Measurements from ENCODE around the gene YBEY. TPM values are rescaled to one million over a fixed set of nuclear protein-coding genes. Genes with fewer than 3 reads are reported as not detected.

The YBEY gene
- total and polyA plus RNA-seq, 3 experiments from 2014 or later, result 16.7 to 21.0 (median 18.6) TPM

DNA sequence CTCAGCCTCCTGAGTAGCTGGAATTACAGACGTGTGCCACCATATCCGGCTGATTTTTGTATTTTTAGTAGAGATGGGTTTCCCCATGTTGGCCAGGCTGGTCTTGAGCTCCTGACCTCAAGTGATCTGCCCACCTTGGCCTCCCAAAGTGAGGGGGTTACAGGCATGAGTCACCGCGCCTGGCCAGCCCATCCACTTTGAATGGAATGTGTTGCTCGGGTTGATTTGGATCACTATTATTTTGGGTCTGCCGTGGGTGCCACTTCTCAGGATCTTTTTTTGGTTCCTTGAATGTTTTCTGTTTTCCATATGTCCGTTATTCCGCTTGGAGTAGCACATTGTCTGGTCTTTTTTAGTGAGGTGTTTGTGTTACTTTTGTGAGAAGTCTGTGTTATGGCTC, 54.9 kb downstream of the YBEY start:
- Mint-ChIP-seq H3K4me1 (peaks cover 12 to 27% (median 16%) of the 10 kb centered on the region in 3 donors), H3K27ac (peak overlapping the region in 2 of 8 donors; percentile 21 to 32), H3K36me3 (peaks cover 9 to 74% (median 23%) of the 10 kb centered on the region in 3 donors), H3K27me3 (no peaks in the 10 kb centered on the region), H3K4me3 (no peak overlapping the region), H3K9me3 (no peaks in the 10 kb centered on the region)
- DNase-seq, result no peak
- Histone ChIP-seq H3K36me3 (ENCODE audit: insufficient read depth, low read length) (peaks cover 5% of the 10 kb centered on the region), H3K27ac (ENCODE audit: low read depth, low read length) (no peak overlapping the region), H3K4me3 (ENCODE audit: low read length) (no peak overlapping the region), H3K9me3 (ENCODE audit: low read length) (no peaks in the 10 kb centered on the region), H3K4me1 (ENCODE audit: insufficient read depth, low read length) (no peaks in the 10 kb centered on the region), H3K27me3 (ENCODE audit: insufficient read depth, low read length, poor library complexity, severe bottlenecking) (no peaks in the 10 kb centered on the region)
- ChIA-PET POLR2A (no interaction called here), CTCF (no interaction called here)

DNA sequence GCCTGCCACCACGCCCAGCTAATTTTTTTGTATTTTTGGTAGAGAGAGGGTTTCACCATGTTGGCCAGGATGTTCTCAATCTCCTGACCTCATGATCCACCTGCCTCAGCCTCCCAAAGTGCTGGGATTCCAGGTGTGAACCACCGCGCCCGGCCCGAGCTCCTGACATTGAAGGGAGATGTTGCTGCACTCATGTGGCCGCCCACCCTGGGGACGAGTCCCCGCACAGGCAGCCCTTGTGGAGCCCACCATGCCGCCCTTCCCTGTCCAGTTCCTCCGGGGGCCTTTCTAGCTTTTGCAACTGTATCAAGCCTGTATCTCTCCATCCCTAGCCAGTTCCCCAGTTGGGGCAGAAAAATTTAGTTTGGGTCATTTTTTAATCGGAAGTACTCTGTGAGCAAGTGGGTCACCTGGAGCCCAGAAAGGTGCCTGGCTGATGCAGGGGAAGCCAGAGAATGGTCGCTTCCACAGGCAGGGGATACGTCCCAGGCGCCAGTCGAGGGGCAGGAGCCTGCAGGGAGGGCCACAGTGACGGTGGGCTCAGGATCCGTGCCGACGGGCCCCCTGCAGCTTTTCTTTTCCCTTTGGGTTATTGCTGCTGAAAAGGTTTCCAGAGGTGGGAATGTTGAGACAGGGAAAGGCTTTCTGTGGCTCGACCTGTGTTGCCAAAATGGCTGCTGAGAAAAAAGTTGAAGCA, 58.2 kb downstream of the YBEY start:
- Histone ChIP-seq H3K4me1 (ENCODE audit: insufficient read depth, low read length) (no peaks in the 10 kb centered on the region), H3K9me3 (ENCODE audit: low read length) (no peaks in the 10 kb centered on the region), H3K36me3 (ENCODE audit: insufficient read depth, low read length) (peaks cover 16% of the 10 kb centered on the region), H3K27me3 (ENCODE audit: insufficient read depth, low read length, poor library complexity, severe bottlenecking) (no peaks in the 10 kb centered on the region), H3K27ac (ENCODE audit: low read depth, low read length) (no peak overlapping the region), H3K4me3 (ENCODE audit: low read length) (no peak overlapping the region)
- Mint-ChIP-seq H3K27me3 (no peaks in the 10 kb centered on the region), H3K4me3 (no peak overlapping the region), H3K4me1 (peaks cover 12 to 24% (median 14%) of the 10 kb centered on the region in 3 donors), H3K27ac (no peak overlapping the region), H3K36me3 (peaks cover 8 to 80% (median 14%) of the 10 kb centered on the region in 3 donors), H3K9me3 (no peaks in the 10 kb centered on the region)
- ChIA-PET POLR2A (no interaction called here), CTCF (no interaction called here)
- DNase-seq, result no peak

DNA sequence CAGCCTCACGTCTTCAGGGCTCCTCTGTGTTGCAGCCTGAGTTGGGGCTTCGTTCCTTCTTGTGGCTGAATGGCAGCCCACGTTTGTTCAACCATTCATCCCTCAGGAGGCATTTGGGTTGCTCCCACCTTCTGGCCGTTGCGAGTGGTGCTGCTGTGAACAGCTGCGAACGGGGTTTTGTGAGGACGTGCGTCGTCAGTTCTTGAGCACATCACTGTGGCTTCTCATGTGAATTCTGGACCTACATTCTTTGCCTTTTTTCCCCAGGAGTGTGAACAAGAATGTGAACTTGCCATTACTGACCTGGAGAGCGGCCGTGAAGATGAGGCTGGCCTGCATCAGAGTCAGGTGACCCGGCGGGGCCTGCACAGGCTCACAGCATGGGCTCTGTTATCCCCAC, 59.7 kb downstream of the YBEY start:
- peaks cover 30% of the 10 kb centered on the region for H3K36me3 ChIP-seq (ENCODE audit: insufficient read depth, low read length)
- ChIA-PET CTCF (no interaction called here), POLR2A (no interaction called here)
- Mint-ChIP-seq H3K27me3 (no peaks in the 10 kb centered on the region), H3K4me1 (peaks cover 7 to 14% (median 12%) of the 10 kb centered on the region in 3 donors), H3K9me3 (no peaks in the 10 kb centered on the region), H3K36me3 (peaks cover 3 to 82% (median 17%) of the 10 kb centered on the region in 3 donors), H3K4me3 (no peak overlapping the region), H3K27ac (no peak overlapping the region)
- H3K9me3 ChIP-seq (ENCODE audit: low read length), result no peaks in the 10 kb centered on the region
- no peak for DNase-seq
- H3K27ac ChIP-seq (ENCODE audit: low read depth, low read length), result no peak overlapping the region
- H3K27me3 ChIP-seq (ENCODE audit: insufficient read depth, low read length, poor library complexity, severe bottlenecking), result no peaks in the 10 kb centered on the region
- no peak overlapping the region for H3K4me3 ChIP-seq (ENCODE audit: low read length)
- no peaks in the 10 kb centered on the region for H3K4me1 ChIP-seq (ENCODE audit: insufficient read depth, low read length)

DNA sequence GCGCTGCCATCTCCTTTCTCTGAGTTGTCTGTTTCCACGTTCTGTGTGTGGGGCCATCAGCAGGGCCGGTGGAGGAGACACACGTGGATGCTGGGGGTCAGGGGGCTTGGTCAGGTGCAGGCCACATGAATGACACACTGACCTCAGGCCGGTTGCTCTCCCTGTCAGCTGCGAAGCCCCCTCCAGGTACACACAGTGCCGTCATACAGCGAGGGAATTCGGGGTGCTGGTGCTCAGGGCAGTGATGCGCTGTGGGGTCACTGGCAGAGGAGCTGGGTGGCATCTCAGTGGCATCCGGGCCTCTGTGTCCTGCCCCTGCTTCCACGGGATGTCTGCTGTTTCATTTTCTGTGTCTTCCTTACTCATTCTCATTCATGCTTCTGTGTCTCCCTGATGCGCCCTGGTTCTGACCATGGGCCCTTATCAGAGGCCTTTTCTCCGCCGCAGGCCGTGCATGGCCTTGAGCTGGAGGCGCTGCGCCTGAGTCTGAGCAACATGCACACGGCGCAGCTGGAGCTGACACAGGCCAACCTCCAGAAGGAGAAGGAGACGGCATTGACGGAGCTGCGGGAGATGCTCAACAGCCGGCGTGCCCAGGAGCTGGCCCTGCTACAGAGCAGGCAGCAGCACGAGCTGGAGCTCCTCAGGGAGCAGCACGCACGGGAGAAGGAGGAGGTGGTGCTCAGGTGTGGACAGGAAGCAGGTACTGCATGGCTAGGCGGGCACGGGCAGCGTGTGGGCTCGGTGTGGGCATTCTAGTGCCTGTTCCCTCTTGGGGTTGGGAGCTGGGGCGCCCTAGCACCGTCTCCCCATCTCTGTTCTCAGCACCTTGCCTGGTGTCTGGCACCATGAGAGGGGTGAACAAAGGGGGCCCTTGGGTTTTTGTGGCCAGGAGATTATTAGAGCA, 60.4 kb downstream of the YBEY start:
- no peaks in the 10 kb centered on the region for H3K27me3 ChIP-seq (ENCODE audit: insufficient read depth, low read length, poor library complexity, severe bottlenecking)
- Mint-ChIP-seq H3K27me3 (no peaks in the 10 kb centered on the region), H3K27ac (no peak overlapping the region), H3K9me3 (no peaks in the 10 kb centered on the region), H3K4me3 (no peak overlapping the region), H3K36me3 (peaks cover 3 to 85% (median 21%) of the 10 kb centered on the region in 3 donors), H3K4me1 (peaks cover 5 to 12% (median 11%) of the 10 kb centered on the region in 3 donors)
- no peak overlapping the region for H3K4me3 ChIP-seq (ENCODE audit: low read length)
- H3K36me3 ChIP-seq (ENCODE audit: insufficient read depth, low read length), result peaks cover 34% of the 10 kb centered on the region
- ChIA-PET POLR2A (no interaction called here), CTCF (interaction anchor here (1.5 kb wide), 1 partner anchor 17 kb away, joined by 3 read pairs; no protein-coding TSS in a partner anchor)
- no peaks in the 10 kb centered on the region for H3K4me1 ChIP-seq (ENCODE audit: insufficient read depth, low read length)
- no peak overlapping the region for H3K27ac ChIP-seq (ENCODE audit: low read depth, low read length)
- no peak for DNase-seq
- no peaks in the 10 kb centered on the region for H3K9me3 ChIP-seq (ENCODE audit: low read length)

DNA sequence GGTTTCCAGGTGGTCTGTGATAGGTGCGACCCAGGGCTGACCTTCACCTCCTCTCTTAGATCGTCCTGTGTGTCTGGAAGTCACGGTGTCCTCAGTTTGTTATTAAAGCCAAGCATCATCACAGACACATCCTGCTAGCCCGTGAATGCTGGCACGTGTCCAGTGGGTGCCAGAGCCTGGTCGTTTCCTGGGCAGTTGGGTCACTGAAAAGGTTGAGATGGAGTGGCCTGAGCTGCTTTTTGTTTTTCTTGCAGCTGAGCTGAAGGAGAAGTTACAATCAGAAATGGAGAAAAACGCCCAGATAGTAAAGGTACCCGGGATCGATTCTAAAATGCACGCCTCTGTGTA, 61.0 kb downstream of the YBEY start:
- Histone ChIP-seq H3K27me3 (ENCODE audit: insufficient read depth, low read length, poor library complexity, severe bottlenecking) (no peaks in the 10 kb centered on the region), H3K36me3 (ENCODE audit: insufficient read depth, low read length) (peaks cover 38% of the 10 kb centered on the region), H3K4me3 (ENCODE audit: low read length) (no peak overlapping the region), H3K9me3 (ENCODE audit: low read length) (no peaks in the 10 kb centered on the region), H3K27ac (ENCODE audit: low read depth, low read length) (no peak overlapping the region), H3K4me1 (ENCODE audit: insufficient read depth, low read length) (no peaks in the 10 kb centered on the region)
- Mint-ChIP-seq H3K27ac (no peak overlapping the region), H3K36me3 (peaks cover 3 to 90% (median 21%) of the 10 kb centered on the region in 3 donors), H3K27me3 (no peaks in the 10 kb centered on the region), H3K9me3 (no peaks in the 10 kb centered on the region), H3K4me1 (peaks cover 5 to 12% (median 11%) of the 10 kb centered on the region in 3 donors), H3K4me3 (no peak overlapping the region)
- DNase-seq, result no peak
- ChIA-PET POLR2A (no interaction called here), CTCF (interaction anchor here (1.5 kb wide), 1 partner anchor 16 kb away, joined by 3 read pairs; no protein-coding TSS in a partner anchor)

Other genes starting within 250 kb of the YBEY start
- 10 to 100 TPM; 22.8 to 25.1 TPM for gene COL6A2, start 188.2 kb upstream of the YBEY start, total RNA-seq
- 17.4 TPM for gene COL6A2, start 188.2 kb upstream of the YBEY start, polyA plus RNA-seq
- gene FTCD, start 130.8 kb upstream of the YBEY start, total RNA-seq, result not detected
- not detected for gene FTCD, start 130.8 kb upstream of the YBEY start, polyA plus RNA-seq
- gene SPATC1L, start 101.9 kb upstream of the YBEY start, total RNA-seq, result 1 to 10 TPM; 5.0 TPM
- 10.7 TPM for gene SPATC1L, start 101.9 kb upstream of the YBEY start, polyA plus RNA-seq
- 10 to 100 TPM; 19.6 to 20.4 TPM for gene LSS, start 57.6 kb upstream of the YBEY start, total RNA-seq
- gene LSS, start 57.6 kb upstream of the YBEY start, polyA plus RNA-seq, result 16.1 TPM
- 100 to 1,000 TPM; 131 to 133 TPM for gene MCM3AP, start 731 bp upstream of the YBEY start, total RNA-seq
- 56.7 TPM for gene MCM3AP, start 731 bp upstream of the YBEY start, polyA plus RNA-seq
- 10 to 100 TPM; 13.4 to 14.5 TPM for gene C21orf58, start 37.5 kb downstream of the YBEY start, total RNA-seq
- 0.62 TPM for gene C21orf58, start 37.5 kb downstream of the YBEY start, polyA plus RNA-seq
- gene PCNT, start 37.8 kb downstream of the YBEY start, total RNA-seq, result 10 to 100 TPM; 54.8 to 60.1 TPM
- gene PCNT, start 37.8 kb downstream of the YBEY start, polyA plus RNA-seq, result 27.1 TPM
- gene DIP2A, start 172.5 kb downstream of the YBEY start, total RNA-seq, result 10 to 100 TPM; 29.7 to 29.9 TPM
- gene DIP2A, start 172.5 kb downstream of the YBEY start, polyA plus RNA-seq, result 32.6 TPM